Endodermal cell (in vitro differentiated cells): ENCODE results near the gene ATXN1. TPM values are rescaled to one million over a fixed set of nuclear protein-coding genes. Genes with fewer than 3 reads are reported as not detected.

ENCODE experiments used
- DNase-seq: peaks from one replicate; pipeline ENCODE4 v3.0.0-alpha.2; 2017
- H3K27ac ChIP-seq: 2 replicates; pipeline ENCODE4 v1.5.1; 2013; ENCODE audit warnings: mild to moderate bottlenecking, low read depth, low read length, moderate library complexity
- H3K27me3 ChIP-seq: 2 replicates; pipeline ENCODE4 v1.6.1; 2013; ENCODE audit warnings: mild to moderate bottlenecking, low read length, moderate library complexity; ENCODE audit not compliant: insufficient read depth, control insufficient read depth, poor library complexity, severe bottlenecking
- H3K36me3 ChIP-seq: 2 replicates; pipeline ENCODE4 v1.7.0; 2013; ENCODE audit warnings: mild to moderate bottlenecking, low read length, moderate library complexity; ENCODE audit not compliant: control insufficient read depth, insufficient read depth
- H3K4me1 ChIP-seq: one replicate; pipeline ENCODE4 v1.7.0; 2013; ENCODE audit warnings: low read length; ENCODE audit not compliant: control insufficient read depth, insufficient read depth
- H3K4me3 ChIP-seq: 2 replicates; pipeline ENCODE4 v1.5.1; 2013; ENCODE audit warnings: mild to moderate bottlenecking, low read length, moderate library complexity
- H3K9ac ChIP-seq: 2 replicates; pipeline ENCODE4 v1.6.1; 2013; ENCODE audit warnings: mild to moderate bottlenecking, low read length, moderate library complexity; ENCODE audit not compliant: poor library complexity, severe bottlenecking; ENCODE audit errors: extremely low read depth
- H3K9me3 ChIP-seq: 2 replicates; pipeline ENCODE4 v1.6.1; 2013; ENCODE audit warnings: mild to moderate bottlenecking, low read length, moderate library complexity; ENCODE audit not compliant: control insufficient read depth
- H3K27ac Mint-ChIP-seq: 2 replicates; pipeline ENCODE4 v1.8.0; 2020; ENCODE audit warnings: mixed read lengths
- H3K27me3 Mint-ChIP-seq: 2 replicates; pipeline ENCODE4 v1.8.0; 2021; ENCODE audit warnings: mild to moderate bottlenecking, mixed read lengths; ENCODE audit not compliant: insufficient read depth
- H3K36me3 Mint-ChIP-seq: 2 replicates; pipeline ENCODE4 v1.8.0; 2020; ENCODE audit warnings: low read depth, mixed read lengths
- H3K4me1 Mint-ChIP-seq: 2 replicates; pipeline ENCODE4 v1.8.0; 2020; ENCODE audit warnings: mixed read lengths
- H3K4me3 Mint-ChIP-seq: 2 replicates; pipeline ENCODE4 v1.8.0; 2020; ENCODE audit warnings: mild to moderate bottlenecking, moderate library complexity, mixed read lengths
- H3K9me3 Mint-ChIP-seq: 2 replicates; pipeline ENCODE4 v1.8.0; 2020; ENCODE audit warnings: mild to moderate bottlenecking, mixed read lengths
- WGBS, 2 experiments: methylation state at CpG; one replicate each; pipeline versions ENCODE4 v1.1.5 to v1.1.7; 2013; ENCODE audit warnings: missing lambda C conversion rate in 2 of 2, mixed read lengths in 1 of 2; ENCODE audit not compliant: insufficient coverage in 1 of 2, insufficient read length in 1 of 2; 5-methylcytosine and 5-hydroxymethylcytosine counted together
- total RNA-seq, 2 donors: library from RNA; stranded (reverse); fragmentation: NEBNext Ultra II Directional in 1 of 2; extraction: Animal tissue kit (Norgen Biotek cat#: 25700) in 1 of 2; gene quantifications; 2 replicates in 1 of 2; 3 replicates in 1 of 2; pipeline ENCODE4 v1.2.1, GENCODE V29; 2021
- TF ChIP-seq, protein P1 (sequence below): fragments of 200-600 bp; sonication (generic); conservative IDR thresholded peaks from 2 replicates; pipeline ENCODE4 v1.5.0; 2021; ENCODE audit warnings: antibody characterized with exemption, mild to moderate bottlenecking

Gene ATXN1
- total RNA-seq, 2 donors from 2014 or later: 10.4 to 15.9 TPM

DNA sequence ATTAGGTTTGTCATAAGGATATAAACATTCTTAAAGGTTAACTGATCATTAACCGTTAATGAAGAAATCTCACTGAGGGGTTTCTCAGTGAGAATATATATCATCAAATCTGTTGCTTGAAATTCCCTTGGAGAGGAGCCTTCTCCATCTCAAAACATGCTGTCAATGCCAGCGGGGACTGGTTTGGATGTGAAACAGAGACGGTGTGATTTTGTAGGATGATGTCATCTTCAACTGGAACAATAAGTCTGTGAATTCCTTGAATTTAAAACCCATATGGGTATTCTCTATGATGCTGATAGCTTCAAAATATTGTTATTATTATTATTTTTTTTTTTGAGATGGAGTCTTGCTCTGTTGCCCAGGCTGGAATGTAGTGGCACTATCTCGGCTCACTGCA lies 447.0 kb downstream of the ATXN1 start:
- H3K27me3 Mint-ChIP-seq: no peaks in the 10 kb centered on the region
- H3K4me3 ChIP-seq: no peak overlapping the region
- H3K27me3 ChIP-seq: no peaks in the 10 kb centered on the region
- no peaks in the 10 kb centered on the region for H3K36me3 ChIP-seq
- no peak overlapping the region for H3K27ac Mint-ChIP-seq
- 87 to 100% methylated on average over 2 to 4 of the region's 4 CpGs for WGBS, 2 experiments
- no peaks in the 10 kb centered on the region for H3K36me3 Mint-ChIP-seq
- no peaks in the 10 kb centered on the region for H3K4me1 Mint-ChIP-seq
- H3K9ac ChIP-seq: no peak overlapping the region
- no peak overlapping the region for H3K27ac ChIP-seq
- H3K4me1 ChIP-seq: no peaks in the 10 kb centered on the region
- H3K9me3 ChIP-seq: no peaks in the 10 kb centered on the region
- DNase-seq: peak; percentile 10
- H3K9me3 Mint-ChIP-seq: no peaks in the 10 kb centered on the region
- TF ChIP-seq, protein P1, sequence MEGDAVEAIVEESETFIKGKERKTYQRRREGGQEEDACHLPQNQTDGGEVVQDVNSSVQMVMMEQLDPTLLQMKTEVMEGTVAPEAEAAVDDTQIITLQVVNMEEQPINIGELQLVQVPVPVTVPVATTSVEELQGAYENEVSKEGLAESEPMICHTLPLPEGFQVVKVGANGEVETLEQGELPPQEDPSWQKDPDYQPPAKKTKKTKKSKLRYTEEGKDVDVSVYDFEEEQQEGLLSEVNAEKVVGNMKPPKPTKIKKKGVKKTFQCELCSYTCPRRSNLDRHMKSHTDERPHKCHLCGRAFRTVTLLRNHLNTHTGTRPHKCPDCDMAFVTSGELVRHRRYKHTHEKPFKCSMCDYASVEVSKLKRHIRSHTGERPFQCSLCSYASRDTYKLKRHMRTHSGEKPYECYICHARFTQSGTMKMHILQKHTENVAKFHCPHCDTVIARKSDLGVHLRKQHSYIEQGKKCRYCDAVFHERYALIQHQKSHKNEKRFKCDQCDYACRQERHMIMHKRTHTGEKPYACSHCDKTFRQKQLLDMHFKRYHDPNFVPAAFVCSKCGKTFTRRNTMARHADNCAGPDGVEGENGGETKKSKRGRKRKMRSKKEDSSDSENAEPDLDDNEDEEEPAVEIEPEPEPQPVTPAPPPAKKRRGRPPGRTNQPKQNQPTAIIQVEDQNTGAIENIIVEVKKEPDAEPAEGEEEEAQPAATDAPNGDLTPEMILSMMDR: no peak
- no peak overlapping the region for H3K4me3 Mint-ChIP-seq

DNA sequence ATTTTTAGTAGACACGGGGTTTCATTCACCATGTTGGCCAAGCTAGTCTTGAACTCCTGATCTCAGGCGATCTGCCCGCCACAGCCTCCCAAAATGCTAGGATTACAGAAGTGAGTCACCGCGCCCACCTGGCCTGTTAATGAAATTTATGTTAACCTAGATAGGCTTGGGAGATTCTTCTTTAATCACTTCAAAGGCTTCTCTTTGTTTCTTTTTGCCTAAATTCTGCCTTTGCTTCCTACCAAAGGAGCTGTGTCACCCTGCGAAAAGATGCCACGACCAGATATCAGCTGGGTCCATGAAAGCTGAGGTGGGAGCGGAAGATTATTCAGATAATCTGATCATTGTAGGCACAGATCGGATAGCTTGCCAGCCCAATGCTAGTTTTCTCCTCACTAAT lies 447.5 kb downstream of the ATXN1 start:
- Histone ChIP-seq H3K9me3 (no peaks in the 10 kb centered on the region), H3K4me3 (no peak overlapping the region), H3K4me1 (no peaks in the 10 kb centered on the region), H3K27ac (no peak overlapping the region), H3K27me3 (no peaks in the 10 kb centered on the region), H3K9ac (no peak overlapping the region), H3K36me3 (no peaks in the 10 kb centered on the region)
- no peaks in the 10 kb centered on the region for H3K4me1 Mint-ChIP-seq
- H3K27ac Mint-ChIP-seq: no peak overlapping the region
- no peaks in the 10 kb centered on the region for H3K9me3 Mint-ChIP-seq
- 93 to 94% methylated on average over 9 of the region's 9 CpGs for WGBS, 2 experiments
- H3K27me3 Mint-ChIP-seq: no peaks in the 10 kb centered on the region
- H3K36me3 Mint-ChIP-seq: no peaks in the 10 kb centered on the region
- TF ChIP-seq, protein P1: no peak
- no peak overlapping the region for H3K4me3 Mint-ChIP-seq
- peak; percentile 19 for DNase-seq

DNA sequence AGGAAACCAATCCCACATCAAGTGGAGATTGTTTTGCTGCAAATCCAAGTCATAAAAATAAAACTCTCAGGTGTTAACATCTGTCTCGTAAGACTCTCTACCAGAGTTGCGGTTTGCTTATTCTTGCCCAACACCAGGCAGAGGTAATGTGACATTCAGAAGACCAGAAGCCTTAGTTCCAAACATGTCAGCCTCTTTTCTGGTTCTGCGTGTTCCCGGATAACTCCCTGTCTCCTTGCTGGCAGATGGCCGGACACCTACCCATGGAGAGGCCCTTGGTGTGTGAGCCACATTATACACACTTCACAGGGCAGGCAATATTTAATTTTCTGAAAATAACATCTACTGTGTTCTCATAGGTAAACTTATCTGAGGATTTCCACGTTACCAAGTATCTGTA lies 449.5 kb downstream of the ATXN1 start:
- no peak overlapping the region for H3K27ac Mint-ChIP-seq
- no peaks in the 10 kb centered on the region for H3K27me3 ChIP-seq
- H3K36me3 Mint-ChIP-seq: no peaks in the 10 kb centered on the region
- H3K4me3 ChIP-seq: no peak overlapping the region
- no peak overlapping the region for H3K9ac ChIP-seq
- H3K9me3 ChIP-seq: no peaks in the 10 kb centered on the region
- TF ChIP-seq, protein P1: no peak
- 93 to 100% methylated on average over 5 to 6 of the region's 6 CpGs for WGBS, 2 experiments
- H3K4me3 Mint-ChIP-seq: no peak overlapping the region
- DNase-seq: no peak
- H3K36me3 ChIP-seq: no peaks in the 10 kb centered on the region
- H3K9me3 Mint-ChIP-seq: no peaks in the 10 kb centered on the region
- no peaks in the 10 kb centered on the region for H3K4me1 Mint-ChIP-seq
- H3K27me3 Mint-ChIP-seq: no peaks in the 10 kb centered on the region
- no peak overlapping the region for H3K27ac ChIP-seq
- H3K4me1 ChIP-seq: no peaks in the 10 kb centered on the region
